RWPE1 (cell line): ENCODE data around the gene TRAPPC2B.

Experiments used
- CTCF ChIA-PET: fragments of 350-600 bp; sonication (Branson Sonifier 250); formaldehyde crosslinking; extraction: SDS; loops from one replicate; lab custom pipeline; 2021; lab: Yijun Ruan, JAX
- POLR2A ChIA-PET: fragments of 400-600 bp; formaldehyde crosslinking; extraction: SDS; loops from one replicate; lab custom pipeline; 2020; ENCODE audit warnings: antibody characterized with exemption; ENCODE audit not compliant: low non-redundant PET; lab: Yijun Ruan, JAX
- DNase-seq: peaks from one replicate; pipeline ENCODE4 v3.0.0; 2012; ENCODE audit warnings: low spot score
- H3K27ac ChIP-seq: fragments of 450-650 bp; 2 replicates; pipeline ENCODE4 v1.5.1; 2017
- TF ChIP-seq, protein P1 (sequence below): fragments of 450-650 bp; conservative IDR thresholded peaks from 2 replicates; pipeline ENCODE4 v1.5.1; 2017; ENCODE audit warnings: low read depth, mild to moderate bottlenecking

Gene TRAPPC2B

GRCh38 chr19:57348136-57348535, 15.2 kb upstream of the TRAPPC2B start:
- no peak for DNase-seq
- ChIA-PET POLR2A (no interaction called here), CTCF (interaction anchor here (0.6 kb wide), 1 partner anchor 82 kb away, joined by 12 read pairs; no protein-coding TSS in a partner anchor)
- TF ChIP-seq, protein P1, sequence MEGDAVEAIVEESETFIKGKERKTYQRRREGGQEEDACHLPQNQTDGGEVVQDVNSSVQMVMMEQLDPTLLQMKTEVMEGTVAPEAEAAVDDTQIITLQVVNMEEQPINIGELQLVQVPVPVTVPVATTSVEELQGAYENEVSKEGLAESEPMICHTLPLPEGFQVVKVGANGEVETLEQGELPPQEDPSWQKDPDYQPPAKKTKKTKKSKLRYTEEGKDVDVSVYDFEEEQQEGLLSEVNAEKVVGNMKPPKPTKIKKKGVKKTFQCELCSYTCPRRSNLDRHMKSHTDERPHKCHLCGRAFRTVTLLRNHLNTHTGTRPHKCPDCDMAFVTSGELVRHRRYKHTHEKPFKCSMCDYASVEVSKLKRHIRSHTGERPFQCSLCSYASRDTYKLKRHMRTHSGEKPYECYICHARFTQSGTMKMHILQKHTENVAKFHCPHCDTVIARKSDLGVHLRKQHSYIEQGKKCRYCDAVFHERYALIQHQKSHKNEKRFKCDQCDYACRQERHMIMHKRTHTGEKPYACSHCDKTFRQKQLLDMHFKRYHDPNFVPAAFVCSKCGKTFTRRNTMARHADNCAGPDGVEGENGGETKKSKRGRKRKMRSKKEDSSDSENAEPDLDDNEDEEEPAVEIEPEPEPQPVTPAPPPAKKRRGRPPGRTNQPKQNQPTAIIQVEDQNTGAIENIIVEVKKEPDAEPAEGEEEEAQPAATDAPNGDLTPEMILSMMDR, result no peak
- H3K27ac ChIP-seq, result no peak overlapping the region

GRCh38 chr19:57350877-57351805, 12.2 kb upstream of the TRAPPC2B start, which contains the start of gene ZNF304:
TSS of gene ZNF304 (plus strand) at chr19:57351271. CDS start at chr19:57351665, 394 bp downstream.
- ChIA-PET POLR2A (no interaction called here), CTCF (interaction anchor here (0.6 to 0.7 kb wide), 2 partner anchors 12 to 16 kb away, joined by 3 to 4 read pairs; partner anchors contain the start of genes TRAPPC2B and ZNF547)
- peak; percentile 96 for DNase-seq
- H3K27ac ChIP-seq, result peak within 1 kb of the TSS; percentile 71
- TF ChIP-seq, protein P1, result no peak

DNA sequence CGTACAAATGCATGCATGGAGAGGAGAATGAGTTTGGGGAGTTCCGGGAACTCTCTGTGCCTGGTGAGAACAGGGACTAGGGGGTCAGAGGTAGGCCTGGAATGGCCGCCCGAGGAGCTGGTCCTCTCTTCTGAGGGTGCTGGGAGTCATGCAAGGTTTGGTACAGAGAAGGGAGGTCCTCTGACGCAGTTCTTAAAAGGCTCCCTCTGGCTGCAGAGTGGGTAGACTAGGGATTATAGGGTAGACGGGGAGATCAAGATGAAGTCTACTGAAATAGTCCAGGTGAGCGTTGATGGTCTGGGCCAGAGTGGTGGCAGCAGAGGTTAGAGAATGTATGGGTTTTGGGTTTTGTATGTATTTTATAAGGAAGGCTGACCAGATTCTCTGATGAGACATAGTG, 11.5 kb upstream of the TRAPPC2B start:
- DNase-seq, result no peak
- H3K27ac ChIP-seq, result peak overlapping the region; percentile 71
- CTCF ChIA-PET, result interaction anchor here (0.6 kb wide), 1 partner anchor 15 kb away, joined by 3 read pairs; no protein-coding TSS in a partner anchor
- POLR2A ChIA-PET, result no interaction called here
- TF ChIP-seq, protein P1, result no peak

- POLR2A ChIA-PET, result no interaction called here
- CTCF ChIA-PET, result interaction anchor here (0.5 kb wide), 1 partner anchor 39 kb away, joined by 3 read pairs; no protein-coding TSS in a partner anchor
- H3K27ac ChIP-seq, result no peak overlapping the region
- DNase-seq, result no peak
- TF ChIP-seq, protein P1, result no peak
Observed at GRCh38 chr19:57355916-57356315, 7.4 kb upstream of the TRAPPC2B start.

DNA sequence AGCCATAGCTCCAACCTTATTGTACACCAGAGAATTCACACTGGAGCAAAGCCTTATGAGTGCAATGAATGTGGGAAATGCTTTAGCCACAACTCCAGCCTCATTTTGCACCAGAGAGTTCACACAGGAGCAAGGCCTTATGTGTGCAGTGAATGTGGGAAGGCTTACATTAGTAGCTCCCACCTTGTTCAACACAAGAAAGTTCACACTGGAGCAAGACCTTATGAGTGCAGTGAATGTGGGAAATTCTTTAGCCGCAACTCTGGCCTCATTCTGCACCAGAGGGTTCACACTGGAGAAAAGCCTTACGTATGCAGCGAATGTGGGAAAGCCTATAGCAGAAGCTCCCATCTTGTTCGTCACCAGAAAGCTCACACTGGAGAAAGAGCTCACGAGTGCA, 5.9 kb upstream of the TRAPPC2B start:
- no peak for DNase-seq
- POLR2A ChIA-PET, result no interaction called here
- TF ChIP-seq, protein P1, result no peak
- no peak overlapping the region for H3K27ac ChIP-seq
- CTCF ChIA-PET, result no interaction called here

DNA sequence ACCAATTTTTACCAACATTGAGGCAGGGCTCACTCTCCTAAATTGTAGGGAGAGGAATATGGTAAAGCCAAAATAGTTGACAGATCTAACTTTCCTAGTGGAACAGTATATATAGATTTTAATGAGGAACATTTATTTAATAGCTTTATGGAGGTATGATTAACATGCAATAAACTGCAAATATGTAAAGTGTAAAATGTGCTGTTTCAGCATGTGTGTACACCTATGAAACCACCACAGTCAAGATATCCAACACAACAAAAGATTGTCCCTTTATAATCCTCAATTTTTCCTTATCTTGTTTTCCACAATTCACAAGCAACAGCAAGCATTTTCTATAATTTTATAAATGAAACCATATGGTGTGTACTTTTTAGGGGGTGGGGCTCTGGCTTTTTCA, 4.1 kb upstream of the TRAPPC2B start:
- POLR2A ChIA-PET, result no interaction called here
- TF ChIP-seq, protein P1, result no peak
- H3K27ac ChIP-seq, result no peak overlapping the region
- DNase-seq, result no peak
- CTCF ChIA-PET, result no interaction called here
